HG02571 (cell line): Measurements from ENCODE around the gene TRIM34.
"Not testable (repeated sequence)": the region's sequence is repeated elsewhere in the genome, so short reads cannot be mapped to it uniquely, and the experiment has no call there.

Source experiments
- ATAC-seq: cut with Tn5 transposase; IDR thresholded peaks from one replicate; pipeline ENCODE4 v1.9.1; 2021; ENCODE audit warnings: mild to moderate bottlenecking, moderate library complexity; ENCODE audit not compliant: unreplicated experiment

The TRIM34 gene, protein sequence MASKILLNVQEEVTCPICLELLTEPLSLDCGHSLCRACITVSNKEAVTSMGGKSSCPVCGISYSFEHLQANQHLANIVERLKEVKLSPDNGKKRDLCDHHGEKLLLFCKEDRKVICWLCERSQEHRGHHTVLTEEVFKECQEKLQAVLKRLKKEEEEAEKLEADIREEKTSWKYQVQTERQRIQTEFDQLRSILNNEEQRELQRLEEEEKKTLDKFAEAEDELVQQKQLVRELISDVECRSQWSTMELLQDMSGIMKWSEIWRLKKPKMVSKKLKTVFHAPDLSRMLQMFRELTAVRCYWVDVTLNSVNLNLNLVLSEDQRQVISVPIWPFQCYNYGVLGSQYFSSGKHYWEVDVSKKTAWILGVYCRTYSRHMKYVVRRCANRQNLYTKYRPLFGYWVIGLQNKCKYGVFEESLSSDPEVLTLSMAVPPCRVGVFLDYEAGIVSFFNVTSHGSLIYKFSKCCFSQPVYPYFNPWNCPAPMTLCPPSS

DNA sequence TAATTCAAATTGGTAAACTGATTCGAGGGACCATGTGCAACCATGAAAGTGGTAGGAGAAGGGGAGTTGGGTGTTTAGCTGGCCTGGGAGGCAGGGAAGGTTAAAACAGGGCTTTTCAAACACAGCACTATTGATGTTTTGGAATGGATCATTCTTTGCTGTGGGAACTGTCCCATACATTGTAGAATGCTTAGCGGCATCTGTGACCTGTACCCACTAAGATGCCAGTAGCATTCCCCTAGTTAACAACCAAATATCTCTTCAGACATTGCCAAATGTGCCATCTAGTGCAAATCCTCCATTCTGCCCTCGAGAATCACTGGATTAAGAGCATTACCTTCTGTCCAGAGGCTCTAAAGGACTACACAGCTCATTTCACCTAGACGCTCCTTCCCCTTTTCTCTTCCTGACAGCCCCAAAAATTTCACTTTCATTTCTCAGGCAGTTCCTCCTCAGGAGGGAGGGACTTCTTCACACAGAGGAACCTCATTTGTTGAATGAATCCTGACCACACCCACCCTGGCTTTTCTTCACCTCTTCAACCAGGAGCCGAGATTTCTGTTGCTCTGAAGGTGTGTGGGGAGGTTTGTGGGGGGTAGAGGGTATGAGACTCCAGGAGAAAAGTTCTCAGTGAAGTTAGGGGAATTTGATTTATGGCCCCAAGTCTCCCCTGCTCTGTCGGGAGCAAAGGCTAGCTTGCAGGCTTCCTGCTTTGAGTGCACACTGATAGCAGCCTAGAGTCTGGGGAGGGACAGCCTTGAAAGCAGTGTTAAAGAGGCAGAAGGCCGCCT lies at the start of gene TRIM34:
Gene TRIM34 (plus strand): TSS at position 513 of the 791 bp plus-strand sequence. CDS start 7,331 bp downstream, outside the sequence.
- ATAC-seq: peak; percentile 96

GRCh38 chr11:5575152-5575551 lies 49.6 kb upstream of the TRIM34 start:
- ATAC-seq: no peak

DNA sequence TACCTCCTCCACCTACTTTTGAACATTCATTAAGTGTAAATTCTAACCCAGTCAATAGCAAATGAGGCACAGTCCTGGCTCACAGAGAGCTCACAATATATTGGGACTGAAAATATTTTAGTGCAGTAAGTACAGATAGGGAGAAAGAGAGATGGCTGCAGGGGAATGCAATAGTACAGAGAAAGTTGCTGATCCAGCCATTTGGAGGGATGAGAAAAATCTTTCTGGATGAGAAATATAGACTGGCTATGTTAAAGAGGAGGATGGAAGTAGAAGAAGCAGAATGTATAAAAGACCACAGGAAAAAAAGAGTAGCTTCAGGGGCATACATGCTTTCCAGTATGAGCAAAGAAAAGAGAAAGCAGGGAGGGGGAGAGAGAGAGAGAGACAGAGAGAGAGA lies 47.7 kb upstream of the TRIM34 start:
- ATAC-seq: no peak

- ATAC-seq: no peak
These were observed 44.2 kb upstream of the TRIM34 start, which contains the start of gene OR52B6 for GRCh38 chr11:5580577-5580976. TSS of gene OR52B6 (plus strand) at chr11:5580877. CDS start at chr11:5580877, 0 bp downstream.

- ATAC-seq: no peak
These were observed 43.8 kb upstream of the TRIM34 start for GRCh38 chr11:5581014-5581413.

DNA sequence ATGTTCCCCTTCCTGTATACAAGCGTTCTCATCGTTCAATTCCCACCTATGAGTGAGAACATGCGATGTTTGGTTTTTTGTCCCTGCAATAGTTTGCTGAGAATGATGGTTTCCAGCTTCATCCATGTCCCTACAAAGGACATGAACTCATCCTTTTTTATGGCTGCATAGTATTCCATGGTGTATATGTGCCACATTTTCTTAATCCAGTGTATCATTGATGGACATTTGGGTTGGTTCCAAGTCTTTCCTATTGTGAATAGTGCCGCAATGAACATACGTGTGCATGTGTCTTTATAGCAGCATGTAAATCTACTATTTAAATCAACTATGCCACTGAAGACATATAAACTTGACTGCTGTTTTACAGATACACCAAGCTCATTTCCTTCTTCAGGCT lies 40.3 kb upstream of the TRIM34 start:
- ATAC-seq: not testable (repeated sequence)

GRCh38 chr11:5589906-5590305 lies 34.9 kb upstream of the TRIM34 start:
- ATAC-seq: not testable (repeated sequence)

- no peak for ATAC-seq
These were observed 33.2 kb upstream of the TRIM34 start for GRCh38 chr11:5591613-5592012.

DNA sequence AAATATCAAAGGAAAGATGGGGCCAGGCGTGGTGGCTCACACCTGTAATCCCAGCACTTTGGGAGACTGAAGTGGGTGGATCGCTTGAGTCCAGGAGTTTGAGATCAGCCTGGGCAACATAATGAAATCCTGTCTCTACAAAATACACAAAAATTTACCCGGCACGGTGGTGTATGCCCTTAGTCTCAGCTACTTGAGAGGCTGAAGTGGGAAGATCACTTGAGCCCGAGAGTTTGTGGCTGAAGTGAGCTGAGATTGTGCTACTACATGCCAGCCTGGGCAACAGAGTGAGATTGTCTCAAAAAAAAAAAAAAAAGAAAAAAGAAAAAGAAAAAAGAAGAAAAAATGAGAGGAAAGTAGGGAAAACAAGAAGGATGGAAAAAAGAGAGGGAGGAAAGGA lies 32.2 kb upstream of the TRIM34 start:
- no peak for ATAC-seq

- no peak for ATAC-seq
These were observed 31.7 kb upstream of the TRIM34 start for GRCh38 chr11:5593146-5593545.

DNA sequence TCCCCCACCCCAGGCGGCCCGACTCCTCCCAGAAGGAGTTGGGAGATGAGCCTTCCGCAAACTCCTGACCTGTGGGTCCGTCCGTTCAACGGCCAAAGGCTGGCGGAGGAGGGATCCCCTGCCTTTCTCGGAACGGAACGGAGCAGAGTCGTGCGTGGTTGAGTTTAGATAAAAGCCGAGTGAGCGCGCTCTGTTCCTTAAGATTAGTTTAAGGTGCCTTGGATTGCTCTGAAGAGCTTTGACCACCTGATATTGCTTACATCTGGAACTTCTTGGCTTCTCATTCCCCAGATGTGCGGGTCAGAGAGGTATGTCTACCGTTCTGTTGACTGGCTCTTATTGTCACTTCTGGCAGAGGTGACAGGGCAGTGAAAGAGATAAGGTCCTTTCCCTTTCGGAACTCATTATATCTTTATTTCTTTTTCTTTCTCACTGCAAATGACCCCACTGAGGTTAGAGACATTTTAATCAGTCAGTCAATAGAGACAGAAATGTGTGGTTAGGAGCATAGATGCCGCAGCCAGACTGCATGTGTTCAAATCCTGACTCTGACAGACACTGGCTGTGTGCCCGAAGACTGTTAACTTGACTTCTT lies 28.1 kb upstream of the TRIM34 start, which contains the start of gene TRIM6:
Gene TRIM6 (plus strand): TSS at position 31 of the 595 bp plus-strand sequence. CDS start 261 bp downstream, at position 292.
- no peak for ATAC-seq

DNA sequence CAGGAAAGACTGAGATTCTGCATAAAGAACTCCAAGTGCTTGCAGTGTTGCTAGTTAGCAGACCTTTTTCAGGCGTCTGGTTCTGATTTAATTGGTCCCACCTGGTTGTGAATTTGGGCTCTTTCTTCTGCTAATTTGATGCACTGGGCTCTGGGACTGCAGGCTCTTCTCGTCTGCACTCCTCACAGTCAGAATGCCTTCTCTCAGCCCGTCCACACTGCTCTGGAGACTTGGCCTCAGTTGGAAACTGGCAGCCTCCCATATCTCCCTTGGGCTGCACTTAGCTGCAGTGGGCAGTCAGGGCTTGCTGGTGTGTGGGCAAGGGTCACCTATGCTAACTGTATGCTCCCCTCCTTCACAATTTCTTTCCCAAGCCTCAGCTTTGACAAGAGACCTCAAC lies 26.8 kb upstream of the TRIM34 start:
- ATAC-seq: no peak

DNA sequence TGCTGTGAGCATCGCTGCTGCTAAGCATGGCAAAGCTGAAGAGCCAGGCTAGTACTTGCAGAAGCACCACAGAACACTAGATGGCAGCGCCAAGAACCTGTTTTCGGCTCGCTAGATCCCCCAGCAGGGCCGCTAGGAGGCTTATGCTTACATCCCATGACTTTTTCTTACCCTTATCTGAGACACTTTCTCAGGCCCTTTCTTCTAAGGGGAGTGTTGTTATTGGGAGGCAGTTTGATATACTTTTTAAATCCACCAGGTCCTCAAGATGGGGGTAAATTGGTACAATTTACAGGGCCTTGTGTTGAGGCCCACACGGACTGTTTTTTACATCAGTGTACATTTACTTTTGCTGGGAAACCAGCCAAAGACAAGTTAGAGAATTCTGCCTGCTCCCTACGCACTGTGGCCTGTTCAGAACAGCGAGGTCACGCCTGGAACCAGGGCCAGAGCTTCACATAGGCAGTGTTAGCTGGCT lies 24.4 kb upstream of the TRIM34 start:
- peak; percentile 81 for ATAC-seq

- not testable (repeated sequence) for ATAC-seq
These were observed 22.0 kb upstream of the TRIM34 start for GRCh38 chr11:5602791-5603190.

DNA sequence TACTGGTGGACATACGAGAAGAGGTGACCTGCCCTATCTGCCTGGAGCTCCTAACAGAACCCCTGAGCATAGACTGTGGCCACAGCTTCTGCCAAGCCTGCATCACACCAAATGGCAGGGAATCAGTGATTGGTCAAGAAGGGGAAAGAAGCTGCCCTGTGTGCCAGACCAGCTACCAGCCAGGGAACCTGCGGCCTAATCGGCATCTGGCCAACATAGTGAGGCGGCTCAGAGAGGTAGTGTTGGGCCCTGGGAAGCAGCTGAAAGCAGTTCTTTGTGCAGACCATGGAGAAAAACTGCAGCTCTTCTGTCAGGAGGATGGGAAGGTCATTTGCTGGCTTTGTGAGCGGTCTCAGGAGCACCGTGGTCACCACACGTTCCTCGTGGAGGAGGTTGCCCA lies 21.5 kb upstream of the TRIM34 start:
- no peak for ATAC-seq

DNA sequence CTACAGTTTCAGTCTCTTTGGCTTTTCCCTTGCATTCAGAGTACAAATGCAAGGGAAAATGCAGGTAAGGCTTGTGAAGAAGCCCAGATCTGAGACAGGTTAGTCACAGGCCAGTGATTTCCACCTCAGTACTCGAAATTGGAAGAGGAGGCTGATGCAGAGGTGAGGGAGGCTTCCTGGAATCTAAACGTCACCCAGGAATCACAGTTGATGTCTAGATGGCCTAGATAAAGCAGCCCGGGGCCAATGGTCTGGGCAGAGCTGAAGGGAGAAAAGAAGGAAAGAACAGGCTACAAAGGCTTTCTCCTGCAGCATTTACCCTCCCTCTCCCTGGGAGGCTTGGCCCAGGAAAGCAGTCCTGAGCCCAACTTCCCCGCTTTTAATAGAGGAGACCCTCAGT lies 19.9 kb upstream of the TRIM34 start:
- ATAC-seq: no peak

GRCh38 chr11:5605849-5606248 lies 19.0 kb upstream of the TRIM34 start:
- ATAC-seq: no peak

DNA sequence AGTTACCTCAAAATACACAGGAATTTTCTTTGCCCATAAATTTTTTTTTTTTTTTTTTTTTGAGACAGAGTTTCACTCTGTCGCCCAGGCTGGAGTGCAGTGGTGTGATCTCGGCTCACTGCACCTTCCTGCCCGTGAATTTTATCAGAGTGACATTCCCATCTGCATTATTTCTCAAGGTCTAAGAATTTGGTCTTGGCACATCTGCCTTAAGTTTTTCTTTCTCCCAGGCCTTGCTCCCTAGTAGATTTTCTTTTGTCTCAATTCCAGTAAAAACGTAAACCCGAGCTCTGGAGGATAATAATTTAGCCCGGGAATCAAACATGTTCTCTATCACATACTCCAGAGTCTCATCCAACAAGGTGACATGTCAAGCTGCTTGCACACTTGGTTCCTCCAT lies 16.0 kb upstream of the TRIM34 start:
- ATAC-seq: no peak

DNA sequence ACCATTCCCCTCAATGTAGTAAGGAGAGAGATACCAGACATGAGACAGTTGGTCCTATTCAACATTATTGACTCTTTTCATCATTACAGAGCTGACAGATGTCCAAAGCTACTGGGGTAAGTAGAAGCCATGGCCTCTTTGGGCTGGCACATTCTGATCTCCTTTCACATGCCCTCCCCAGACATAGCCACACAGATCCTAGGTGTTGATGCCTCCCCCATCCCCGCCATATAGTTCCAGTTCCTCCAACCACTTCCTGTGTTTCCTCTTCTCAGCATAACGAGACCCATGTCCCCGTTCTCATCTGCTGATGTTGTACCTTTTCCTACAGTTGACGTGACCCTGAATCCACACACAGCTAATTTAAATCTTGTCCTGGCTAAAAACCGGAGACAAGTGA lies 14.4 kb upstream of the TRIM34 start:
- ATAC-seq: no peak

GRCh38 chr11:5611627-5612026 lies 13.2 kb upstream of the TRIM34 start:
- ATAC-seq: no peak

DNA sequence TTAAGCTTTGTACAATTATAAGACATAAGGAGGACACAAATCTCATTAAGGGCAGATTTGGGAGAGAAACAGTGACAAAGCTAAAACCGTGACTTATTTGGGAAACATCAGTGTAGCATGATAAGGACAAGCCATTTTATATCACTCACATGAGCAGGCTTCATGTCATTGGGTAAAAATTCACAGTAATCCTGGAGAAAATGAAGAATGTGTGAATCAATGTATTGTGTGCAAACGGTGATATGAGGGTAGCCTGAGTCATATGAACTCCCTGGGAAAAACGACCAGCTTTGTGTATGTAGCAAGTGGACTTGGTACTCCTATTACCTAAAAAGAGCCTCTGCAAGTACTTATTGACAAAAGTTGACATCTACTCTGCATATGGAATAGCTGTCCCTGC lies 6.0 kb upstream of the TRIM34 start:
- ATAC-seq: no peak
